ENCODE results near the gene SNAP25. TPM values are rescaled to one million over a fixed set of nuclear protein-coding genes. Genes with fewer than 3 reads are reported as not detected.

The SNAP25 gene
- total and polyA plus RNA-seq, 10 donors, result 0.04 to 0.80 (median 0.12) TPM; not detected in 6

Small RNAs within 50 kb of the gene (small RNA-seq; reads per million reads assigned to genes)
- gene HIGD1AP15, result 0 reads per million in 4 donors

Other genes starting within 250 kb of the SNAP25 start
- 1 to 10 TPM; 1.8 to 3.2 (median 2.3) TPM for gene ANKEF1, start 183.8 kb upstream of the SNAP25 start, total RNA-seq
- under 1 TPM; 0.58 to 0.77 (median 0.67) TPM for gene ANKEF1, start 183.8 kb upstream of the SNAP25 start, polyA plus RNA-seq
- 10 to 100 TPM; 10.4 to 18.8 (median 13.6) TPM for gene MKKS, start 215.4 kb downstream of the SNAP25 start, total RNA-seq
- gene MKKS, start 215.4 kb downstream of the SNAP25 start, polyA plus RNA-seq, result 10 to 100 TPM; 11.7 to 16.3 (median 14.3) TPM
- 1 to 10 TPM; 4.1 to 9.0 (median 6.2) TPM for gene SLX4IP, start 216.5 kb downstream of the SNAP25 start, total RNA-seq
- gene SLX4IP, start 216.5 kb downstream of the SNAP25 start, polyA plus RNA-seq, result 1 to 10 TPM; 2.8 to 2.9 (median 2.8) TPM